GM21381 (cell line): ENCODE measurements around the gene LRFN2.

Source experiments
- ATAC-seq: cut with Tn5 transposase; IDR thresholded peaks from one replicate; pipeline ENCODE4 v1.9.1; 2021; ENCODE audit warnings: mild to moderate bottlenecking, moderate library complexity; ENCODE audit not compliant: unreplicated experiment

LRFN2 gene

GRCh38 chr6:40386200-40386599 lies 201.0 kb downstream of the LRFN2 start:
- no peak for ATAC-seq

GRCh38 chr6:40383348-40384115 lies 203.6 kb downstream of the LRFN2 start:
- no peak for ATAC-seq

- ATAC-seq = no peak
Observed at GRCh38 chr6:40380271-40380670, 206.9 kb downstream of the LRFN2 start.

- ATAC-seq = no peak
Observed at GRCh38 chr6:40379811-40380210, 207.4 kb downstream of the LRFN2 start.

GRCh38 chr6:40378725-40379074 lies 208.5 kb downstream of the LRFN2 start:
- no peak for ATAC-seq

DNA sequence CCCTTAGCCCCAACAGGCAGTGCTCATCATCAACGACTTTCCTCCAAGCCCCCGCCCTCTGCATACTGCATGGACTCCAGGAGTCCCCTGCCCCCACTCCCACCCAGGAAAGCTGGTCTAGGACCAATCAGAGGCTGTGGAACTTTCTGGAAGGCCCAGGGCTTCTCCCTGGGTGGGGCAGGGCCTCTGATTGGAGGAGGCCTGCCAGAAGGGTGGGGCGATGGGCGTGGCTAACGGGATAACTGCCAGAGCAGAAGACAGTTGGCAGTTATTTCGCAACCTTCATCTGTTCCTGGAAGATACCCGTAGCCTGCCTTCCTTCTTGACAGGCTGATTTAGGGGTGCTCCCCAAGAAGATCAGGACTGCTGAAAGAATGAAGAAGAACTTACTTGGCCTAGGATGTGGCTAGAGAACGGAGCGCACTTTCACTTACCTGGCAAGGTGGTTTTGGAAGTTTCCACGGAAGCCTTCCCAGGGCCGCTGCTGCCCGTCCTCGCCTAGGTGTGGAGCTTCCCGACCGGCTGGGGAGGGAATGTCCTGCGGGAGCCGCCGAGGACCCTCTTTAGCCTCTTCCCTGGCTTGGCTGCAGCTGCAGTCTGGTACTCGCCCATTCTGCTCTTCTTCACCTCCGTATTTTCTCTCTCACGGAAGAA lies 209.0 kb downstream of the LRFN2 start:
- ATAC-seq = no peak

GRCh38 chr6:40377173-40377806 lies 209.9 kb downstream of the LRFN2 start:
- ATAC-seq = no peak

DNA sequence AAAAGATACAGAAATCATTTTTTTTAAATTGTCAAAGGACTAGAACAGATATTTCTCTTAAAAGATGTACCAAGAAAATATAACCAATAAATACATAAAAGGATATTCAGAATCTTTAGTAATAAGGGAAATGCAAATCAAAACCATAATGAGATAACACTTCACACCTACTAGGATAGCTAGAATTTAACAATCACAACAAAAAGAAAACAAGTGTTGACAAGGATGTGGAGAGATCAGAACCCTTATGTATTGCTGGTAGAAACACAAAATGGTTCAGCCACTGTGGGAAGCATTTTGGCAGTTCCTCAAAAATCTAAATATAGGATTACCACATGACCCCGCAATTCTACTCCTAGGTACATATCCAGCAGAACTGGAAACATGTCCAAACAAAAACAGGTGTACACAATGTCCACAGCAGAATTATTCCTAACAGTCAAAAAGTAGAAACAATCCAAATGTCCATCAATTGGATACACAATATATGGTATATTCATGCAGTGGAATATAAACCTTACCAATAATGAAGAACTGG lies 211.0 kb downstream of the LRFN2 start:
- ATAC-seq = no peak

DNA sequence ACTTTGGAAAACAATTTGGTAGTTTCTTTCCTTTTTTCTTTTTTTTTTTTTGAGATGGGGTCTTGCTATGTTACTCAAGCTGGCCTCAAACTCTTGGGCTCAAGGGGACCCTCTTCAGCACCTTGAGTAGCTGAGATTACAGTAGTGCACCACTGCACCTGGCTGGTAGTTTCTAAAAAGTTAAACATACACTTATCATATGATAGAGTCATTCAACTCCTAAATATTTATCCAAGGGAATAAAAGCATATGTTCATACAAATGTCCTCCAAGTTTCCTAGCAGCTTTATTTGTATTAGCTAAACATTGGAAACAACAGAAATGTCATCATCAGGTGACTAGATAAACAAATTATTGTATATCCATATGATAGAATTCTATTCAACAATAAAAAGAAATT lies 213.9 kb downstream of the LRFN2 start:
- no peak for ATAC-seq

GRCh38 chr6:40371621-40372020 lies 215.5 kb downstream of the LRFN2 start:
- ATAC-seq = no peak

DNA sequence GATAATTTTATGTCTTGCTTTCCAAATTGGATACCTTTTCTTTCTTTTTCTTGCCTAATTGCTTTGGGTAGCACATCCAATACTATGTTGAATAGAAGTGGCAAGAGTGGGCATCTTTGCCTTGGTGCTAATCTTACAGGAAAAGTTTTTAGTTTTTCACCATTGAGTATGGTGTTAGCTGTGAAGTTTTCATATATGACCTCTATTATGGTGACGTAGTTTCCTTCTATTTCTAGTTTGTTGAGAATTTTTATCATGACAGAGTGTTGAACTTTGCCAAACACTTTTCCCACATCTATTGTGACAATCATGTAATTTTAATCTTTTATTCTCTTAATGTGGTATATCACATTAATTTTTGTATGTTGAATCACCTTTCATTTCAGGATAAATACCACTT lies 216.1 kb downstream of the LRFN2 start:
- no peak for ATAC-seq

GRCh38 chr6:40369891-40370290 lies 217.3 kb downstream of the LRFN2 start:
- no peak for ATAC-seq

- no peak for ATAC-seq
Observed at GRCh38 chr6:40369042-40369441, 218.1 kb downstream of the LRFN2 start.

DNA sequence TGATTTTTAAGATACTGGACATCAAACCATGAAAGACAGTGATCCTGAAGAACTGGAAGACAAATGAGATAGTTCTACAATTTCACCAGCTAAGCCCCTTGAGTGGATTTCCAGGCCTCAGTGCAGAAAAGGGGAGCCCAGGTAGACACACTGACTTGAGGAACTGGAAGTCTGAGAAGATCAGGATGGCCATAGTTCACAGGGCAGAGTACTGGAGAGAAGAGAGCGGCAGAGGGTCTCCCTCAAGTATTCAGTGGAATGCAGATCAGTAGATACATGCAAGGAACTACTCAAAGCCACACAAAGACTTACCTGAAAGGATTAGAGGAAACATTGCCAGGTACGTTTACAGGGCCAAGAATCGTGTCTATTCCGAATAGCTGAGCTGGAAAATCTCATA lies 224.3 kb downstream of the LRFN2 start:
- no peak for ATAC-seq

DNA sequence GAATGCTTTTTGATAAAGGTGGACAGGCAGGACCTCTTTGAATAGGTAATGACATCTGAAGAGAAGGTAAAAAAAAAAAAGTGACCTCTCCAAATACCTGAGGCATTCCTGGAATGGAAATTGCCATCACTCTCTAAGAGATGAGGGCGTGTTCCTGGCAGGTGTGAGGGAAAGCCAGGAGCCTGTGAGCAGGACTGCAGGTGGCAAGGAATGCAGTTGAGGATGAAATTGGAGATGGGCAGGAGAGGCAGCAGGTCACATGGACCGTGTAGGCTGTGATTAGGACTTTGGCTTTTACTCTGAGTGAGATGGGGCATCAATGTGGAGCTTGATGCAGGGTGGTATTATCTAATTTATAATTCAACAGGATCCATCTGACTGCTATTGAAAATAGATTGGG lies 227.4 kb downstream of the LRFN2 start:
- no peak for ATAC-seq

GRCh38 chr6:40358473-40359460 lies 228.4 kb downstream of the LRFN2 start:
- ATAC-seq = no peak

- ATAC-seq = no peak
Observed at GRCh38 chr6:40356242-40356910, 230.8 kb downstream of the LRFN2 start.

DNA sequence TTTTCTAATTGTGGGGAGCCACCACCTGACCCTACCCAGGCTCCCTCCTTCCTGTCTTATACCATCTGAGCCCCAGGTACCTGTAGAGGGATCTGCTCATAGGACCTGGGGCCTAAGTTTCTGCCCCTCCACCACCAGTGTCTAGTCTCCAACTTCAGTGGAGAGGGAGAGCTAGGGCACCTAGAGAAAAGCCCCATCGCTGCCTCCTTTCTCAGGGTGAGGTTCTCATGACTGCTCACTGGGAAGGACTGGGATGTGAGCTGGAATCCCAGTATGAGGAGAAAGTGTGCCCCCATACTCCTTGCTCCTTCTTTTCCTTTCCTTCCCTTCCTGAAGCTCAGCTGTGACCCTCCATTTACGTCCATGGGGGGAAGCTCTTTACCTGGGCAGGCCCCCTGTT lies 231.6 kb downstream of the LRFN2 start:
- no peak for ATAC-seq

DNA sequence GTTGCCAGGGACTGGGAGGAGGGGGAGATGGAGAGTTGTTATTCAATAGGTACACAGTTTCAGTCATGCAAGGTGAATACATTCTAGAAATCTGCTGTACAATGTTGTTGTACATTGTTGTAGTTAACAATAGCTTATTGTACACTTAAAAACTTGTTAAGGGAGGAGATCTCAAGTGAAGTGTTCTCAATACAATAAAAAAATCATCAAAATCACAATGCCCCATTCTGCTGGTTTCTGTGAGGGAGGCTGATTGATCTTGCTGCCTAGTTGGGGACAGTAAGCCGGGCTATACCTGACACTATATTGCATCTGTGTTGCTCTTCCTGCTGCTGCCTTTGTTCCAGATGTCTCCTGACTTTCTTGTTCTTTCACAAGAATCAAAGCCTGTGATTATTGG lies 232.1 kb downstream of the LRFN2 start:
- ATAC-seq = no peak

- no peak for ATAC-seq
Observed at GRCh38 chr6:40353967-40354452, 233.2 kb downstream of the LRFN2 start.
